HepG2 (cell line): ENCODE data around the gene TMEM95. TPM values are rescaled to one million over a fixed set of nuclear protein-coding genes. Genes with fewer than 3 reads are reported as not detected.

Experiments used
- ARID3A ChIP-seq: IDR thresholded peaks from 2 replicates; pipeline ENCODE4 v1.6.1; 2012; ENCODE audit warnings: low read depth, low read length, improper control_type of control experiment
- BRF2 ChIP-seq: sonication (generic); formaldehyde crosslinking; IDR thresholded peaks from 2 replicates; pipeline ENCODE4 v1.8.1; 2022; ENCODE audit warnings: mild to moderate bottlenecking, missing genetic modification reagents
- CCDC6 ChIP-seq: sonication (generic); formaldehyde crosslinking; IDR thresholded peaks from 2 replicates; pipeline ENCODE4 v1.8.1; 2022; ENCODE audit warnings: mild to moderate bottlenecking, missing genetic modification reagents, moderate library complexity
- CEBPG ChIP-seq: IDR thresholded peaks from 2 replicates; pipeline ENCODE4 v1.6.1; 2016
- CTCF ChIP-seq: sonication (generic); formaldehyde crosslinking; IDR thresholded peaks from 2 replicates; pipeline ENCODE4 v1.5.0; 2020; ENCODE audit warnings: mild to moderate bottlenecking, missing genetic modification reagents, moderate library complexity
- FOXA3 ChIP-seq: IDR thresholded peaks from 2 replicates; pipeline ENCODE4 v1.6.1; 2016; ENCODE audit warnings: missing genetic modification reagents, missing compliant biosample characterization
- HHEX ChIP-seq: IDR thresholded peaks from 2 replicates; pipeline ENCODE4 v1.6.1; 2016; ENCODE audit warnings: control low read depth
- HNRNPL ChIP-seq: fragments of 200-400 bp; formaldehyde crosslinking; IDR thresholded peaks from 2 replicates; pipeline ENCODE4 v1.6.1; 2017; ENCODE audit warnings: mild to moderate bottlenecking, low read depth, low read length
- IRF2 ChIP-seq: IDR thresholded peaks from 2 replicates; pipeline ENCODE4 v1.6.1; 2018; ENCODE audit warnings: missing genetic modification reagents, missing compliant biosample characterization
- NAIF1 ChIP-seq: sonication (generic); formaldehyde crosslinking; IDR thresholded peaks from 2 replicates; pipeline ENCODE4 v1.5.0; 2020; ENCODE audit warnings: mild to moderate bottlenecking, missing genetic modification reagents, borderline replicate concordance
- NKX3-1 ChIP-seq: sonication (generic); formaldehyde crosslinking; IDR thresholded peaks from 2 replicates; pipeline ENCODE4 v1.5.0; 2020; ENCODE audit warnings: missing genetic modification reagents
- PITX1 ChIP-seq: sonication (generic); formaldehyde crosslinking; IDR thresholded peaks from 2 replicates; pipeline ENCODE4 v1.5.1; 2020; ENCODE audit warnings: mild to moderate bottlenecking, missing genetic modification reagents
- PPARG ChIP-seq: conservative IDR thresholded peaks from 2 replicates; pipeline ENCODE4 v1.6.1; 2016; ENCODE audit warnings: missing biosample characterization, missing genetic modification reagents
- PTBP1 ChIP-seq: fragments of 200-400 bp; formaldehyde crosslinking; IDR thresholded peaks from 2 replicates; pipeline ENCODE4 v1.6.1; 2018; ENCODE audit warnings: low read length, low read depth; ENCODE audit not compliant: poor library complexity, severe bottlenecking
- RARG ChIP-seq: sonication (generic); formaldehyde crosslinking; IDR thresholded peaks from 2 replicates; pipeline ENCODE4 v1.4.0; 2020; ENCODE audit warnings: low read depth, mild to moderate bottlenecking, missing genetic modification reagents
- SNAPC2 ChIP-seq: sonication (generic); formaldehyde crosslinking; IDR thresholded peaks from 2 replicates; pipeline ENCODE4 v1.8.1; 2022; ENCODE audit warnings: mild to moderate bottlenecking, missing genetic modification reagents
- TMF1 ChIP-seq: sonication (generic); formaldehyde crosslinking; IDR thresholded peaks from 2 replicates; pipeline ENCODE4 v1.8.1; 2022; ENCODE audit warnings: low read depth, missing genetic modification reagents
- UBTF ChIP-seq: sonication (generic); formaldehyde crosslinking; IDR thresholded peaks from 2 replicates; pipeline ENCODE4 v1.4.0; 2020; ENCODE audit warnings: mild to moderate bottlenecking, missing genetic modification reagents
- XRCC5 ChIP-seq: fragments of 200-400 bp; formaldehyde crosslinking; optimal IDR thresholded peaks from 2 replicates; pipeline ENCODE3; 2017; ENCODE audit warnings: mild to moderate bottlenecking, low read length
- ZNF180 ChIP-seq: sonication (generic); formaldehyde crosslinking; IDR thresholded peaks from 2 replicates; pipeline ENCODE4 v1.4.0; 2020; ENCODE audit warnings: low read depth, missing genetic modification reagents, borderline replicate concordance
- ZNF251 ChIP-seq: sonication (generic); formaldehyde crosslinking; IDR thresholded peaks from 2 replicates; pipeline ENCODE4 v1.9.0; 2021; ENCODE audit warnings: mild to moderate bottlenecking, missing genetic modification reagents
- ZNF292 ChIP-seq: sonication (generic); formaldehyde crosslinking; IDR thresholded peaks from 2 replicates; pipeline ENCODE4 v1.8.1; 2022; ENCODE audit warnings: mild to moderate bottlenecking, low read depth, missing genetic modification reagents, borderline replicate concordance
- ZNF367 ChIP-seq: sonication (generic); formaldehyde crosslinking; IDR thresholded peaks from 2 replicates; pipeline ENCODE4 v1.4.0; 2020; ENCODE audit warnings: missing genetic modification reagents, borderline replicate concordance
- ZNF510 ChIP-seq: sonication (generic); formaldehyde crosslinking; IDR thresholded peaks from 2 replicates; pipeline ENCODE4 v1.4.0; 2020; ENCODE audit warnings: low read depth, mild to moderate bottlenecking, missing genetic modification reagents
- ZNF563 ChIP-seq: sonication (generic); formaldehyde crosslinking; IDR thresholded peaks from 2 replicates; pipeline ENCODE4 v1.8.0; 2022; ENCODE audit warnings: mild to moderate bottlenecking, moderate library complexity, missing genetic modification reagents
- ZSCAN12 ChIP-seq: sonication (generic); formaldehyde crosslinking; IDR thresholded peaks from 2 replicates; pipeline ENCODE4 v1.9.0; 2021; ENCODE audit warnings: mild to moderate bottlenecking, missing genetic modification reagents
- polyA plus RNA-seq, 8 experiments: library from polyadenylated mRNA; depleted of rRNA in 3 of 8; stranded (reverse) in 7 of 8; unstranded in 1 of 8; fragments of >200 nt; fragmentation: Illumina TruSeq in 4 of 8; extraction: Trizol in 4 of 8; gene quantifications; 2 replicates each; pipeline versions ENCODE4 v1.2.1 to v1.2.3, GENCODE V29; 2011 to 2016; ENCODE audit warnings: low read depth in 4 of 8, missing spikeins in 1 of 8, mixed read lengths in 1 of 8; ENCODE audit not compliant: insufficient read depth in 1 of 8
- total RNA-seq, 5 experiments: library from RNA; depleted of rRNA; stranded (reverse); fragments of >200 nt; fragmentation: Illumina TruSeq; extraction: Trizol; gene quantifications; 2 replicates each; pipeline ENCODE4 v1.2.3, GENCODE V29; 2016; ENCODE audit warnings: low read depth in 1 of 5

TMEM95 gene
- total and polyA plus RNA-seq, 2 of the 13 experiments (the other 11 are each of a cell fraction or from before 2014, with no cell fraction given), result not detected

GRCh38 chr17:7323731-7324437, 31.1 kb upstream of the TMEM95 start (continued):
- TF ChIP-seq HNRNPL (no peak), ZNF292 (CRISPR knock-in tag) (no peak), UBTF (CRISPR knock-in tag) (no peak), TMF1 (0 out of 2 replicates have a peak, but pooled peaks have one; percentile 38), PITX1 (CRISPR knock-in tag) (no peak), HHEX (CRISPR knock-in tag) (no peak), ZNF251 (no peak), ZNF180 (no peak), ARID3A (no peak), CCDC6 (CRISPR knock-in tag) (no peak), XRCC5 (peak; percentile 88), NAIF1 (CRISPR knock-in tag) (no peak), IRF2 (CRISPR knock-in tag) (no peak), PPARG (CRISPR knock-in tag) (no peak), FOXA3 (CRISPR knock-in tag) (no peak), RARG (CRISPR knock-in tag) (no peak), BRF2 (CRISPR knock-in tag) (no peak), ZSCAN12 (CRISPR knock-in tag) (no peak), CEBPG (CRISPR knock-in tag) (no peak), PTBP1 (no peak), CTCF (peak; percentile 79), ZNF563 (CRISPR knock-in tag) (no peak), SNAPC2 (CRISPR knock-in tag) (no peak), NKX3-1 (CRISPR knock-in tag) (no peak), ZNF367 (CRISPR knock-in tag) (no peak), ZNF510 (CRISPR knock-in tag) (no peak)
